Inflammatory macrophage (primary cell): ENCODE measurements around the gene C1orf116.

Experiments used
- DNase-seq, 2 donors: peaks; one replicate each; pipeline ENCODE4 v3.0.0-alpha.2; 2020 to 2022

The C1orf116 gene

DNA sequence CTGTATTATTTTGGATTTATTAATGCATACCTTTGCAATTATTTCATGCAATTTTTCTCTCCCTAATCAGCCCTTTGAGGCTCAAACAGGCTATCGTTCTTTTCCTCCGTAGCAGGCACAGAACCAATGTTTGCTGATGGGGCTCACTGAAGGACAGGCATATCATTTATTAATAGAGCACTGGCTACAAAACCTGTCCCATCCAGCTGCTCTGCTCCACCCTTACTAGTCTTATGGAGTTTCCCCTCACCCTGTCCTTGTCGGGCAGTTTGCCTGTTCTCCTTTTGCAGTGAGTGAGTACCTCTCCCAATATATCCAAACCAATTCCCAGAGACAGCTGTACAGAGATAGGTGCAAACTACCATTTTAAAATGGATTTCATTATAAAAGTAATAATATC, 45.7 kb downstream of the C1orf116 start:
- DNase-seq: no peak

DNA sequence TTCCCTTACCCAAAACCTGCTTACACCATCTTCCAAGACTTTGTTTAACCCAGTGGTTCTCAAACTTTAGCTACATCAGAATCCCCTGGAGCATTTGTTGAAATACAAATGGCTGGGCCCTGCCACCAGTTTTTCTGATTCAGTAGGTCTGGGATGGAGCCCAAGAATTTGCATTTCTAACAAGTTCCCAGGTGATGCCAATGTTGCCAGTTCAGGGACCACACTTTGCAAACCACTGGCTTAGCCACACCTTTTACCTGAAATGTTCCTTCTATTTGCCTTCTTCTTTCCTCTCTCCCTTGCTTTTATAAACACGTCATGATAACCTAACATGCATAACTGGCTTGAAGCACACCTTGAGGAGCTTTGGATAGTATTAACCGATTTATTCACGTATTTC, 46.2 kb downstream of the C1orf116 start:
- no peak for DNase-seq

DNA sequence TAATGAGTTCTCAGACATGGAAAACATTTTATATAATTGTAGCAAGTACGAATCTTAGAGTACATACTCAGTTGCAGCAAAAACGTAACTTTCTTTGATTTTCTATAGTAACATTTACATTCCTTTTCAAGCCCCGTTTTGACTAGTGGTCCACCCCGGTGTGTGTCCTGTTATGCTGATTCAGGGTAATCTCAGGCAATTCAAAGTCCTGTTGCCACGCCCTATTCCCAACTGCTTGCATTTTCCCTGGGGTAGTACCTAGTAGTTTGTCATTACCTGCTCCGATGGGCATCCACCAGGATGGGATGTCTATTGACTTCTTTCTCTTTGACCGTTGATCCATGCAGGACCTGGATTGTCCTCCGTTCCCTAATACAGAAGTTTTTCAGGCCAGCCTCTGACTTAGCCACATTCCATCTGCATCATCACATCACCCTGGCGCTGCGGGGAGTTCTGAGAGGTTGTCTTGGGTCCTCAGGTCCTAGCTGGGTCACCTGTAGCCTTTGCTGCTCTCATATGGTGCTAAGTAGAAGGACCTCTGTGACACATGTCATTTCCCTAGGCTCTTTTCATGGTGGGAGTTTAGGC, 47.3 kb downstream of the C1orf116 start:
- DNase-seq: no peak

DNA sequence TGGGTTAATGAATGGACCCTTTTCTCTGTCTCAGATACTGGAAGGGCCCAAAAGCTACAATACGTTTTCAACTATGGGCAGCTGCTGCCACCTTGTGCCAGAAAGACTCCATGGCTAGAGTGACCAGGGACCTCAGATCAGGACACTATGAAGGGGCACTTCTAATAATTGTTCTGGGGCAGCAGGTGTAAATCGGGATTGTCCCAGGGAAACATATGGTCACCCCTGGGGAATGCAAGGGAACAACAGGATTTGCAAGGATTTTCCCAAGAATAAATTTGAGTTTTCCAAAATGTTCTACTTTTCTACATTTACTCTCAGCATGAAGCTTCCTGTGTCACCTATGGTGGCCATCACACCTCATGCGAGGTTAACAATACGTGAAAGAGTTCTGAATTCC, 50.3 kb downstream of the C1orf116 start:
- peak; percentile 75 to 78 for DNase-seq

DNA sequence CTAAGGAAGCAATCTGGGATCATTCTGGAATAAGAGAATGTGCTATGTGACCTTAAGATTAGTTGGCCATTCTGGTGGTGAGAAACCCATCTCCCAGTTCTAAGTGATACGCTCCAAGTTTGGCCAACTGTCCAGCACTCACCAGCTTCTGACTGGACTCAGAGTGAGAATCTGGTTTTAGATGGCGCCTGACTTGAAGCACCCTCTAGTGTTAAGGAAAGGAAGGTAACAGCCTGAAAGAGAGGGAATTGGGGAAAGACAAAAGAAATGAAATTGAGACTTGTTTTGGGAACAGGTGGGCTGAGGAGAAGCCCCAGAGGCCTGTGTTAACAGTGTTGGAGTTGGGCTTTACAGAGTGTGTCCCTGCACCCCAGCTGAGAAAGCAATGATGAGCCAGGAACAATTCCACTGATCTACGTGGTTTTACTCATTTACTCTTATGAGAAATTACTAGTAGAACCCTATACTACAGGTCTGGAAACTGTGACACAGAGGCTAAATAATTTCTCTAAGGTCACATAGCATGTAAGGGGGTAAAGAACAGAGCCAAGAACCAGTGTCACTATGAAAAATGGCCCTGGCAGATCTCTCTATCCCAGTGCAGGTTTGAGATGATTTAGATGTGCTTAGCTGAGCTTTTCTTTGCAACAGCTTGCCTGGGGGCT, 53.0 kb downstream of the C1orf116 start:
- peak; percentile 35 to 46 for DNase-seq

DNA sequence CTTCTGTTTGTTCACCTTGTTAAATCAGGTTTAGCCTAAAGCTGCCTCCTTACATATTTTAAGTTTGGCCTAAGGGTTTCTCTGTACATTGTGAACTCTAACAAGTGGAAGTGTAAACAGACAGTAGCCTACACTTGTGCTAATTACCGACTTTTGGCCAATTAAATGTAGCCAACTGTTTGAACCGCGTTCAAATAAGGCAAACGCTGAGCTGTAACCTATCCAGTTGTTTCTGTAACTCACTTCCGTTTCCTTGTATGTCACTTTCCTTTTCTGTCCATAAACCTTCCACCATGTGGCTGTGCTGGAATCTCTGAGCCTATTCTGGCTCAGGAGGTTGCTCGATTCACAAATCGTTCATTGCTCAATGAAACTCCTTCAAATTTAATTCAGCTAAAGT, 54.3 kb downstream of the C1orf116 start:
- DNase-seq: no peak

DNA sequence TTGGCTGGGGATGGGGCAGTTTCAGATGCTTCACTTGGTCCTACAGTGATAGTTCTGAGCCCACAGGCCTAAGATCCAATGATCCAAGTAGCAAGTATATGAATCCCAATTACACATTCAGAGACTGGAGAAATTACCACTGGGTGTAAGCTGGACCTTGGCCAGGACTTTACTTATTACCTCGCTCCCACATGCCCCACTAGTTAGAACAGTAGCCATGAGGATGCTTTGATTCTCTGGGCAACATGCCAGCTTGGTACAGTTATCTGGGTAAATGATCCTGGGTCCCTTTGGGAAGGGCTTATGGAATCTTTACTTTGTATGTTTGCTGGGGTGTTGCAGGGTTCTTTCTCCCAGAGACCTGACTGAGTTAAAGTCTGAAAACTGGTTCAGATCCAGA, 57.2 kb downstream of the C1orf116 start:
- DNase-seq: no peak

DNA sequence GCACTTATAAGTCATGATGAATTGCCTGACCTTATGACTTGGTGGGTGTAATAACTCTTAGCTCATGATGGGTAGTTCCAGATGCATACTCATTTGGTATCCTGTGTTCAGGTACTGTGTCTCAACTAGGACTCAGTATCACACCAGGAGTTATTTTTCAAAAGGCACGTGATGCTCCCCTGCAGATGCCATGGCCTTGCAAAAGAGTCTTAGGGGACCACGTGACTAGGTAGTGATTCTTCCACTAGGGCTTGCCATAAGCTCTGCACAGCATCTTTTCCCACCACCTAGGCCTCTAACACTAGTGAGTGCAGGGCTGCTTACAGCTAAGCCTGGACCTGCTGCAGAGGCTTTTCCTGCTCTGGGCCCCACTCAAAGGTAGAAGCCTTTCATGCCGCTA, 58.4 kb downstream of the C1orf116 start:
- DNase-seq: no peak

DNA sequence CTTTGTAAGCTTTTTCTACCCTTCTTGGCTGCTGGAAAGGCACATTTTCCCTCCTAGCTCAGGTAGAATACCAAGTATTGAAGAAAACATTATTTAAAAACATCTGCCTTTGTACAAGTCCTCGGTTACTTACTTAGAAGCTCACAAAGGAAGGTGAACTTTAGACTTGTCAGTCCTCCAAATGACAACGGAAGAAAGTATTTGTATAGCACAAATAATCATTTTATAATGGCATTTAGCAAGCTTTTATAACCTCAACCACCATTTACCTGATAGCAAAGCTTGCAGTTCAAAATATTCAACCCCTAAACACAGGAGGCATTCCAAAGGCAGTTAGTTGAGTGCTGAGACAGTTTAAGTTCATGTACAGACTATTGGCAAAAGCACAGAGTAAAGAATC, 59.8 kb downstream of the C1orf116 start:
- no peak for DNase-seq

DNA sequence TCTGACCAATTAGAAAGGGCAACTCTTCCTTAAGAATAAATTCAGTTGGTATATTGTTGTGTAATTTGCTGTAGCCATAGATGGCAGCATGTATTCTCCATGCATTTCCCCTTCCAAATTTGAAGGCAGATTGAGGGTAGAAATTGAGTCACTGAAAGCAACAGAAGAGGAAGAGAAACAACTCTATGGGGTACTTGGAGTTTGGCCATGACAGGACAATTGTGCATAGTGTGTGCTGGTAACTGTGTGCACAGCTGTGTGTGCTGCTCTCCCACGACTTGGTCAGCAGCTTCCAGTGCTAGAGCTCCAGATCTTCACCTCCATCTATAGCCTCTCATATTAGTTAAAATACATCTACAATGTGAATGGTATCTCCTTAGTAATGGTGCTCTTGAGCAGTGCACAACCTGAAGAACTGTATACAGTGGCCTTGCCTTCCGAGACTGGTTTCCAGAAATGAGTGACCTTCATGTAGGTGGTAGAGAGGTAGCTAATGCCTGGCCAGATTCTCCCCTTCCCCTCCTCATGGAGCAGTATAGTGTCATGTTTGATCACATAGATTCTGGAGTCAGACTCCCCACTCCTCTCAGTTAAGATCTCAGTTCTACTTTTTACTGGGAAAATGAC, 61.4 kb downstream of the C1orf116 start:
- peak; percentile 61 to 78 for DNase-seq

DNA sequence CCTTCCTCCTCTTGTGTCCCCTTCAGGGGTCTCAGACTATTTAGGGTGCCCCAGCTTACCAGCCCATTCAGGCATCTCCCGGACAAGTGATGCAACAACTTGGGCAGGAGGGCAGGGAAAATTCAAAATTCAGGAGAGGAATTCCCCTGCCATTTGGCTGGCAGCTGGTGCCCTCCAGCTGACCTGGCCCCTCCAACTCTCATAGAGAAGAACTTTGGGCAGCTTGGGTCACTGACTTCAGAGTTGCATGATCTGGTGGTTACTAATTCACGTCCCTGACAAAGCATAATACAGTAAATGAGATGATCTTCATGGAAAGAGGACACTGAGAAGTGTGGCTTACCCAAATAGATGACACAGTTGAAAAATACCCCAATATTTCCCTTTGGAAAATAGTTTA, 62.1 kb downstream of the C1orf116 start, which contains the start of gene FCAMR:
TSS of gene FCAMR (minus strand) at position 15 of the 400 bp plus-strand sequence. CDS start 335 bp downstream, outside the sequence.
- DNase-seq: peak; percentile 43

DNA sequence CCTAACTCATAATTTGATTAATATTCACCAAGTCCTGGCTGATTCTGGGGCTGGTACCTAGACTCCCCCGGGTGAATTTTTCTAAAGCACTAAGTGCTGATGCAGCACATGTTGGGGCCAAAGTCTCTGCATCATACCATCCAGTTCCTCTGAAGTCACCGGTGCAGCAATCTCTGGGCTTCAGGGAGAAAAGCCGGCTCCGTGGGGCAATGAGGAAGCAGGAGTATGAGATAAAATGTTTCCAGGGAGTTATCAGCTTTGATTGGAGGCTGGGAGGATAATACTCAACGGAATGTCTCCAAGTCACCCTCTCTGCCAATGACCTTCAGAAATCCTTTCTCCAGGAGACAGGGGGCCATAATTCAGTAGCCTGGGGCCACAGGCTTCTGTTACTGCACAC, 63.5 kb downstream of the C1orf116 start:
- peak; percentile 26 to 67 for DNase-seq
